Liver (tissue), 9 donors: ENCODE measurements around the gene KAT6B. TPM values are rescaled to one million over a fixed set of nuclear protein-coding genes. Genes with fewer than 3 reads are reported as not detected.

Experiments used
- DNase-seq: peaks from one replicate; pipeline ENCODE4 v3.0.0-alpha.2; 2017; ENCODE audit warnings: low spot score
- H3K27ac ChIP-seq, 2 donors: one replicate each; pipeline ENCODE4 v1.7.0; 2013; ENCODE audit warnings: inconsistent platforms in 2 of 2, low read length in 2 of 2, control low read depth in 1 of 2, low read depth in 1 of 2, mild to moderate bottlenecking in 1 of 2
- H3K27me3 ChIP-seq, 4 donors: one replicate each; pipeline versions ENCODE4 v1.6.1 to v1.7.0; 2013; ENCODE audit warnings: low read length in 3 of 4, inconsistent platforms in 1 of 4, mild to moderate bottlenecking in 1 of 4, moderate library complexity in 1 of 4; ENCODE audit not compliant: control insufficient read depth in 4 of 4, insufficient read depth in 4 of 4
- H3K36me3 ChIP-seq, 4 donors: one replicate each; pipeline versions ENCODE4 v1.6.1 to v1.7.0; 2013; ENCODE audit warnings: low read length in 3 of 4, mild to moderate bottlenecking in 3 of 4, low read depth in 1 of 4, moderate library complexity in 1 of 4; ENCODE audit not compliant: control insufficient read depth in 4 of 4, insufficient read depth in 3 of 4
- H3K4me1 ChIP-seq, 4 donors: one replicate each; pipeline versions ENCODE4 v1.6.1 to v1.7.0; 2013; ENCODE audit warnings: low read length in 3 of 4, mild to moderate bottlenecking in 3 of 4, moderate library complexity in 1 of 4; ENCODE audit not compliant: control insufficient read depth in 4 of 4, insufficient read depth in 4 of 4
- H3K4me3 ChIP-seq, 3 donors: one replicate each; pipeline versions ENCODE4 v1.6.1 to v1.7.0; 2013; ENCODE audit warnings: low read length in 3 of 3, control low read depth in 1 of 3, low read depth in 1 of 3, mild to moderate bottlenecking in 1 of 3
- H3K9ac ChIP-seq, 2 donors: one replicate each; pipeline ENCODE4 v1.7.0; 2013; ENCODE audit warnings: low read length in 2 of 2, mild to moderate bottlenecking in 2 of 2, moderate library complexity in 2 of 2, control low read depth in 1 of 2, low read depth in 1 of 2
- H3K9me3 ChIP-seq, 4 donors: one replicate each; pipeline versions ENCODE4 v1.6.1 to v1.7.0; 2013; ENCODE audit warnings: low read length in 3 of 4; ENCODE audit not compliant: control insufficient read depth in 4 of 4
- EGR1 ChIP-seq, 2 donors: IDR thresholded peaks; 2 replicates each; pipeline ENCODE4 v1.6.1; 2016 to 2018; ENCODE audit warnings: antibody characterized with exemption in 2 of 2, low read depth in 2 of 2
- FOXA1 ChIP-seq: IDR thresholded peaks from 2 replicates; pipeline ENCODE4 v1.6.1; 2016; ENCODE audit warnings: antibody characterized with exemption
- FOXA2 ChIP-seq: IDR thresholded peaks from 2 replicates; pipeline ENCODE4 v1.6.1; 2016; ENCODE audit warnings: antibody characterized with exemption
- GABPA ChIP-seq, 2 donors: IDR thresholded peaks in 1 of 2; conservative IDR thresholded peaks in 1 of 2; 2 replicates each; pipeline ENCODE4 v1.6.1; 2016; ENCODE audit warnings: antibody characterized with exemption in 2 of 2, mild to moderate bottlenecking in 1 of 2, moderate library complexity in 1 of 2
- HNF4G ChIP-seq: IDR thresholded peaks from 2 replicates; pipeline ENCODE4 v1.6.1; 2016; ENCODE audit warnings: antibody characterized with exemption
- JUND ChIP-seq, 2 donors: IDR thresholded peaks; 2 replicates each; pipeline ENCODE4 v1.6.1; 2016; ENCODE audit warnings: antibody characterized with exemption in 2 of 2
- RAD21 ChIP-seq, 2 donors: IDR thresholded peaks; 2 replicates each; pipeline ENCODE4 v1.6.1; 2016; ENCODE audit warnings: antibody characterized with exemption in 2 of 2, mild to moderate bottlenecking in 2 of 2
- RXRA ChIP-seq, 2 donors: IDR thresholded peaks; 2 replicates each; pipeline ENCODE4 v1.6.1; 2017 to 2018; ENCODE audit warnings: antibody characterized with exemption in 2 of 2, mild to moderate bottlenecking in 1 of 2
- SP1 ChIP-seq: IDR thresholded peaks from 2 replicates; pipeline ENCODE4 v1.6.1; 2018; ENCODE audit warnings: antibody characterized with exemption, mild to moderate bottlenecking
- TAF1 ChIP-seq: conservative IDR thresholded peaks from 2 replicates; pipeline ENCODE4 v1.6.1; 2016; ENCODE audit warnings: antibody characterized with exemption, mild to moderate bottlenecking
- YY1 ChIP-seq: IDR thresholded peaks from 2 replicates; pipeline ENCODE4 v1.6.1; 2016; ENCODE audit warnings: antibody characterized with exemption, mild to moderate bottlenecking
- WGBS: extraction: QIAGEN DNeasy Blood & Tissue Kit; methylation state at CpG from one replicate; pipeline ENCODE4 v1.1.7; 2013; 5-methylcytosine and 5-hydroxymethylcytosine counted together
- polyA plus RNA-seq, 2 donors: library from polyadenylated mRNA; stranded (reverse) in 1 of 2; unstranded in 1 of 2; fragments of 200-250 nt in 1 of 2; fragments of >200 nt in 1 of 2; fragmentation: Nextera tagmentation in 1 of 2; extraction: Ambion mirVana in 1 of 2; gene quantifications; one replicate each; pipeline versions ENCODE4 v1.2.1 to v1.2.3, GENCODE V29; 2013 to 2015
- total RNA-seq, 2 donors: library from RNA; depleted of rRNA; stranded (reverse); fragments of >200 nt; gene quantifications; one replicate each; pipeline ENCODE4 v1.2.3, GENCODE V29; 2014
- TF ChIP-seq, protein P1 (sequence below): IDR thresholded peaks from 2 replicates; pipeline ENCODE4 v1.6.1; 2016; ENCODE audit warnings: antibody characterized with exemption
- TF ChIP-seq, protein P2 (sequence below): fragments of 150-350 bp; IDR thresholded peaks from 2 replicates; pipeline ENCODE4 v1.5.1; 2017; ENCODE audit warnings: improper control_type of control experiment, low read depth, low read length; ENCODE audit not compliant: missing input control
- TF ChIP-seq, protein P3 (sequence below): IDR thresholded peaks from 2 replicates; pipeline ENCODE4 v1.6.1; 2016; ENCODE audit warnings: antibody characterized with exemption
- TF ChIP-seq, protein P4 (sequence below): IDR thresholded peaks from 2 replicates; pipeline ENCODE4 v1.6.1; 2016; ENCODE audit warnings: antibody characterized with exemption
- donor health status: healthy.
- donor health status: healthy.
- donor health status: healthy.
- donor health status: healthy.
- donor health status: healthy.

Gene KAT6B
- total and polyA plus RNA-seq, 4 donors = 2.0 to 21.2 (median 8.8) TPM

DNA sequence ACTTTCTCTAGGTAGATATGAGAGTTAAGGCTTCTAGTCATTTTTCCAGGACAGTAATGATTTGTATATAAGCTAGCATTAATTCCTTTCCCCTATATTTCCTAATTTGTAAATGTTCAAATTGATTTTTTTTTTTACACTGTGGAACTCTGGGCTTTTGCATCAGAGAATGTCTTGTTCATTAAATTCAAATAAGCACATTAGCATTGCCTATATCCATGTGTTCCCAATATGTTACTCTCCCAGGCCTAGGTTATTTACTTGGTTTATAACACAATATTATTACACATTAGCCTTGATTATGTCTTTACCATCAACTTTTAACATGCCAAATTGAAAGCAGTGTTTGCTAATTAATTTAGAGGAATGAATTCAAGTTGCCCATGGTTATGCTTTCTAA lies 201.6 kb downstream of the KAT6B start:
- H3K4me1 ChIP-seq = no peaks in the 10 kb centered on the region
- H3K4me3 ChIP-seq = no peak overlapping the region
- no peaks in the 10 kb centered on the region for H3K27me3 ChIP-seq
- no peak overlapping the region for H3K27ac ChIP-seq
- DNase-seq = no peak
- no peaks in the 10 kb centered on the region for H3K9me3 ChIP-seq
- no peak overlapping the region for H3K9ac ChIP-seq
- peaks cover 4 to 29% (median 20%) of the 10 kb centered on the region in 4 donors for H3K36me3 ChIP-seq
- TF ChIP-seq EGR1 (IDR thresholded peaks at IDR 0.05; ENCODE audit: low read depth in 2 of 2) (no peak), HNF4G (no peak), SP1 (no peak), FOXA2 (no peak), GABPA (IDR thresholded peaks at IDR 0.05 in 1 of 2, conservative IDR thresholded peaks at IDR 0.05 in 1 of 2) (no peak), YY1 (no peak), RAD21 (IDR thresholded peaks at IDR 0.05) (no peak), FOXA1 (no peak), JUND (IDR thresholded peaks at IDR 0.05) (no peak)
- TF ChIP-seq, protein P1, sequence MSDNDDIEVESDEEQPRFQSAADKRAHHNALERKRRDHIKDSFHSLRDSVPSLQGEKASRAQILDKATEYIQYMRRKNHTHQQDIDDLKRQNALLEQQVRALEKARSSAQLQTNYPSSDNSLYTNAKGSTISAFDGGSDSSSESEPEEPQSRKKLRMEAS = no peak
- TF ChIP-seq, protein P2, sequence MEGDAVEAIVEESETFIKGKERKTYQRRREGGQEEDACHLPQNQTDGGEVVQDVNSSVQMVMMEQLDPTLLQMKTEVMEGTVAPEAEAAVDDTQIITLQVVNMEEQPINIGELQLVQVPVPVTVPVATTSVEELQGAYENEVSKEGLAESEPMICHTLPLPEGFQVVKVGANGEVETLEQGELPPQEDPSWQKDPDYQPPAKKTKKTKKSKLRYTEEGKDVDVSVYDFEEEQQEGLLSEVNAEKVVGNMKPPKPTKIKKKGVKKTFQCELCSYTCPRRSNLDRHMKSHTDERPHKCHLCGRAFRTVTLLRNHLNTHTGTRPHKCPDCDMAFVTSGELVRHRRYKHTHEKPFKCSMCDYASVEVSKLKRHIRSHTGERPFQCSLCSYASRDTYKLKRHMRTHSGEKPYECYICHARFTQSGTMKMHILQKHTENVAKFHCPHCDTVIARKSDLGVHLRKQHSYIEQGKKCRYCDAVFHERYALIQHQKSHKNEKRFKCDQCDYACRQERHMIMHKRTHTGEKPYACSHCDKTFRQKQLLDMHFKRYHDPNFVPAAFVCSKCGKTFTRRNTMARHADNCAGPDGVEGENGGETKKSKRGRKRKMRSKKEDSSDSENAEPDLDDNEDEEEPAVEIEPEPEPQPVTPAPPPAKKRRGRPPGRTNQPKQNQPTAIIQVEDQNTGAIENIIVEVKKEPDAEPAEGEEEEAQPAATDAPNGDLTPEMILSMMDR = no peak
- TF ChIP-seq, protein P3, sequence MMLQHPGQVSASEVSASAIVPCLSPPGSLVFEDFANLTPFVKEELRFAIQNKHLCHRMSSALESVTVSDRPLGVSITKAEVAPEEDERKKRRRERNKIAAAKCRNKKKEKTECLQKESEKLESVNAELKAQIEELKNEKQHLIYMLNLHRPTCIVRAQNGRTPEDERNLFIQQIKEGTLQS = no peak

DNA sequence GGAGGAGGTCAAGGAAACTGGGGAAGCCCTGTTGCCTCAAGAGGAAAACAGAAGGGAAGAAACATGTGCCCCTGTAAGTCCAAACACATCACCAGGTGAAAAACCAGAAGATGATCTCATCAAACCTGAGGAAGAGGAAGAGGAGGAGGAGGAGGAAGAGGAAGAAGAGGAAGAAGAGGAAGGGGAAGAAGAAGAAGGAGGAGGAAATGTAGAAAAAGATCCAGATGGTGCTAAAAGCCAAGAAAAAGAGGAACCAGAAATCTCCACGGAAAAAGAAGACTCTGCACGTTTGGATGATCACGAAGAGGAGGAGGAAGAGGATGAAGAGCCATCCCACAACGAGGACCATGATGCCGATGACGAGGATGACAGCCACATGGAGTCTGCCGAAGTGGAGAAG lies 202.3 kb downstream of the KAT6B start:
- TF ChIP-seq, protein P4, sequence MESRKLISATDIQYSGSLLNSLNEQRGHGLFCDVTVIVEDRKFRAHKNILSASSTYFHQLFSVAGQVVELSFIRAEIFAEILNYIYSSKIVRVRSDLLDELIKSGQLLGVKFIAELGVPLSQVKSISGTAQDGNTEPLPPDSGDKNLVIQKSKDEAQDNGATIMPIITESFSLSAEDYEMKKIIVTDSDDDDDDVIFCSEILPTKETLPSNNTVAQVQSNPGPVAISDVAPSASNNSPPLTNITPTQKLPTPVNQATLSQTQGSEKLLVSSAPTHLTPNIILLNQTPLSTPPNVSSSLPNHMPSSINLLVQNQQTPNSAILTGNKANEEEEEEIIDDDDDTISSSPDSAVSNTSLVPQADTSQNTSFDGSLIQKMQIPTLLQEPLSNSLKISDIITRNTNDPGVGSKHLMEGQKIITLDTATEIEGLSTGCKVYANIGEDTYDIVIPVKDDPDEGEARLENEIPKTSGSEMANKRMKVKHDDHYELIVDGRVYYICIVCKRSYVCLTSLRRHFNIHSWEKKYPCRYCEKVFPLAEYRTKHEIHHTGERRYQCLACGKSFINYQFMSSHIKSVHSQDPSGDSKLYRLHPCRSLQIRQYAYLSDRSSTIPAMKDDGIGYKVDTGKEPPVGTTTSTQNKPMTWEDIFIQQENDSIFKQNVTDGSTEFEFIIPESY = no peak
- TF ChIP-seq TAF1 (no peak), FOXA1 (no peak), EGR1 (IDR thresholded peaks at IDR 0.05; ENCODE audit: low read depth in 2 of 2) (no peak), RXRA (IDR thresholded peaks at IDR 0.05) (no peak), GABPA (IDR thresholded peaks at IDR 0.05 in 1 of 2, conservative IDR thresholded peaks at IDR 0.05 in 1 of 2) (no peak), HNF4G (no peak)
- TF ChIP-seq, protein P3 = no peak
- no peaks in the 10 kb centered on the region for H3K4me1 ChIP-seq
- DNase-seq = no peak
- no peaks in the 10 kb centered on the region for H3K27me3 ChIP-seq
- WGBS = 90% methylated on average over 7 of the region's 7 CpGs
- H3K9ac ChIP-seq = no peak overlapping the region
- H3K9me3 ChIP-seq = no peaks in the 10 kb centered on the region
- H3K36me3 ChIP-seq = peaks cover 4 to 29% (median 20%) of the 10 kb centered on the region in 4 donors
- no peak overlapping the region for H3K4me3 ChIP-seq
- no peak overlapping the region for H3K27ac ChIP-seq
